GM18867 (cell line): ENCODE results near the gene TMPRSS7.

Experiments used
- ATAC-seq: cut with Tn5 transposase; IDR thresholded peaks from one replicate; pipeline ENCODE4 v1.9.1; 2021; ENCODE audit warnings: mild to moderate bottlenecking, moderate library complexity; ENCODE audit not compliant: unreplicated experiment

The TMPRSS7 gene, protein sequence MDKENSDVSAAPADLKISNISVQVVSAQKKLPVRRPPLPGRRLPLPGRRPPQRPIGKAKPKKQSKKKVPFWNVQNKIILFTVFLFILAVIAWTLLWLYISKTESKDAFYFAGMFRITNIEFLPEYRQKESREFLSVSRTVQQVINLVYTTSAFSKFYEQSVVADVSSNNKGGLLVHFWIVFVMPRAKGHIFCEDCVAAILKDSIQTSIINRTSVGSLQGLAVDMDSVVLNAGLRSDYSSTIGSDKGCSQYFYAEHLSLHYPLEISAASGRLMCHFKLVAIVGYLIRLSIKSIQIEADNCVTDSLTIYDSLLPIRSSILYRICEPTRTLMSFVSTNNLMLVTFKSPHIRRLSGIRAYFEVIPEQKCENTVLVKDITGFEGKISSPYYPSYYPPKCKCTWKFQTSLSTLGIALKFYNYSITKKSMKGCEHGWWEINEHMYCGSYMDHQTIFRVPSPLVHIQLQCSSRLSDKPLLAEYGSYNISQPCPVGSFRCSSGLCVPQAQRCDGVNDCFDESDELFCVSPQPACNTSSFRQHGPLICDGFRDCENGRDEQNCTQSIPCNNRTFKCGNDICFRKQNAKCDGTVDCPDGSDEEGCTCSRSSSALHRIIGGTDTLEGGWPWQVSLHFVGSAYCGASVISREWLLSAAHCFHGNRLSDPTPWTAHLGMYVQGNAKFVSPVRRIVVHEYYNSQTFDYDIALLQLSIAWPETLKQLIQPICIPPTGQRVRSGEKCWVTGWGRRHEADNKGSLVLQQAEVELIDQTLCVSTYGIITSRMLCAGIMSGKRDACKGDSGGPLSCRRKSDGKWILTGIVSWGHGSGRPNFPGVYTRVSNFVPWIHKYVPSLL

GRCh38 chr3:112034436-112034835 is at the start of gene TMPRSS7:
Gene TMPRSS7, plus strand, starts transcription at chr3:112034736. Its CDS starts 110 bp downstream, at chr3:112034846.
- ATAC-seq, result no peak

DNA sequence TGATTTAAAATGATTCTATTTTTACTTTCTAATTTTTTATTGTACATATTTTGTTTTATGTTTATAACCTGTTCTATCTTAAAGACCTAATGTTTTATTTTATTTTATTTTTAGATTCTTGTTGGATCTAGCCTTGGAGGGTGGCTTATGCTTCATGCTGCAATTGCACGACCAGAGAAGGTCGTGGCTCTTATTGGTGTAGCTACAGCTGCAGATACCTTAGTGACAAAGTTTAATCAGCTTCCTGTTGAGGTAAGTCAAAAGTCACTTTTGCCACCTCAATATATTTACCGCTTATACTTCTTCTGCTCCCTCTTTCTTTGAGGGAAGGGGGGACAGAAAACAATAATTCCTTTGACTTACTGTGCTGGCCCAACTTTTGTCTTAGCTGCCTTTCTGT is 47.7 kb upstream of the TMPRSS7 start:
- ATAC-seq, result no peak

DNA sequence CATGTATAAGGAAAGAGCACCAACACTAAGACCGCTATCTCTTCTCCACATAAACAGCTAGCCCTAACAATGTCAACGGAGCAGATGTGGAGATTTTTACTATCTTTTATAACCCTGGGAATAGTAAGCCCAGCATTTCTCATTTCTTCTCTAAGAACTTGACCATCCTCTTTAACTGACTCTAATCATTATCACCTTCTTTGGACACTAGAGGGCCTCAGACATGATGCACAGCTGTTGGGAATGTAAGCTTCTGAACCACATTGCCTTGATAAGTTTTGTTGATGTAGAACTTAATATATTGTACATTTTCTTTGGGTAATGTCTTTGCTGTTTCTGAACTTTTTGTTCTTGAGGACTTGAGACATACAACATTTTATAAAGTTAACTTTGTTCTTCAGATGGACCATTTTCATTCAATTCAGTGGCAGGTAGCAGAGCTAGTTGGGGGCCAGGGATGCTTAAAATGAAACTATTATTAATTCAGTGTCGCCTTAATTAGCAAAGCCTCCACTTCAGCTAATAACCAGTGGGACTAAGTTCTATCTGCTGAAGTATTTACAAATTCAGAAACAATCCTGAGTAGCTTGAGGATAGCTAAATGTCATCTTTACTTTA is 45.4 kb upstream of the TMPRSS7 start:
- peak; percentile 98 for ATAC-seq

GRCh38 chr3:111993038-111993437 is 41.5 kb upstream of the TMPRSS7 start:
- no peak for ATAC-seq

DNA sequence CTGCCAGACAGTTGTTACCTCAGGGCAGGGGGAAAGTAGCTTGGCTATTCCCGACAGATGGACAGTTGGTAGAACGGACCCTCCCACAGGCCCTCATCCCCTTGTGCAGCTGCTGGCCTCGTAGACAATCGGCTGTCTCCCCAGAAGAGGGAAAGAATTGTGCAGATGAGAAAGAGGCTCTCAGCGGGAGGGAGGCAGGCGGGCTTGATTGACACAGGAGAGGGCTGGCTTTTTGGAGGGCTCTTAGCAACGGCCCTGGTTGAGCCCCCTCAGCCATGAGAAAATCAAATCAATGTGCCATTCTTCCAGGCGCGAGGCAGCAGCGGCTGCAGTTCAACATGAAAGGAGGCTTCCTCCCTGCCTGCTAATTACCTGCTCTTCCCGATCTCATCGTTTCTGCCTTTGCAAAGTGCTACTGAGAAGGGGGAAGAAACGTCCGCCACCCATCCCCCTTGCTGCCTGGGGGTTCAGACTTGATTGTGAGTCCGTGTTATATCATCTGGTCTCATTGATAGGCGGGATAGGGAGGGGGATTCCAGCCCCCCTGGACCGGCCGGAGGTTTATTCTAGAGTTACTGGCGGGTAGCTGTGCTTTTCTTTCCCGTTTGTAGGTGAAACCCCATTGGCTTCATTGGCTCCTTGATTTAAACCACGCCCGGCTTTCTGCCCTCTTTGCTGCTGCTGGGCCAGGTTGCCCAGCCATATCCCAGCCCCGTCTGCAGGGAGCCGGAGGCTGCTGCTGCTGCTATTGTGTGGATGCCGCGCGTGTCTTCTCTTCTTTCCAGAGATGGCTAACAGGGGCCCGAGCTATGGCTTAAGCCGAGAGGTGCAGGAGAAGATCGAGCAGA is 35.7 kb upstream of the TMPRSS7 start, which contains the start of gene TAGLN3:
TAGLN3 (plus strand) TSS at position 287 of the 848 bp plus-strand sequence; CDS start at position 788, 501 bp downstream.
- no peak for ATAC-seq

- ATAC-seq, result no peak
These were observed 34.8 kb upstream of the TMPRSS7 start for GRCh38 chr3:111999484-112000324.

DNA sequence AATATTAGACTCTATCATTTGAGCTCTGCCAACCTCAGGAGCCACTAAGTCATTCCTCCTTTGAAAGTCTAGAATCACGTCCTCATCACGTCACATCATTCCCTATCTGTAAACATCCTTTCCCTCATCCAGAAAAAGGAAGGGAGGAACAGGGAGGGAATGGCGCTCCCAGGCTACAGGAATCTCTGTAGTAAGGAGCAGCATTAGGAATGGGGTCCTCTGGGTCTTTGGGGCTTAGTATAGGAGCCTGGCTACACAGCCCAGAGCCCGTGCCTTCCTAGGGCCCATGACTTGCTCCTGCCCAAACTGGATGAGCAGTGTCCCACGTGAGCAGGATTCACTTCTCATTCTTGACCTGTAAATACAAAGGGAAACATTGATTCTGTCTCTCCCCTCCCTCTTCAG is 34.2 kb upstream of the TMPRSS7 start:
- ATAC-seq, result no peak

DNA sequence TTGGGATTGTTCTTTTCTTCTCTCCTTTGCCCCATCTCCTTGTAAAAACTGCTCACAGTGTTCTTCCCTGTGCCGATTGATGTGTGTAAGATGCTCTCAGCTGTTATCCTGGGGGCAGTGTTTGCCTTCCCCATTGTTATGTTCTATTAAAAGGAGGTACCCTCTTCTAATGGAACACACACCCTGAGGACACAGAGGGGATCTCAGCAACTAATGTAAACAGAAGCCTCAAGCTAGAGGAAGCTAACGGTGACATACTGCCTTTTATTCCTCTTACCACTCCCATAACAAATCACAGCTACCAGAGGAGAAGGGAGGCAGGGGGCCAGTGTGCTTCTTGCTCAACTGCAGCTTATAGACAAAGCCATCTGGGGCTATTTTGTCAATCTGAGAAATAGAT is 33.6 kb upstream of the TMPRSS7 start:
- ATAC-seq, result no peak

GRCh38 chr3:112001526-112001925 is 33.0 kb upstream of the TMPRSS7 start:
- no peak for ATAC-seq

DNA sequence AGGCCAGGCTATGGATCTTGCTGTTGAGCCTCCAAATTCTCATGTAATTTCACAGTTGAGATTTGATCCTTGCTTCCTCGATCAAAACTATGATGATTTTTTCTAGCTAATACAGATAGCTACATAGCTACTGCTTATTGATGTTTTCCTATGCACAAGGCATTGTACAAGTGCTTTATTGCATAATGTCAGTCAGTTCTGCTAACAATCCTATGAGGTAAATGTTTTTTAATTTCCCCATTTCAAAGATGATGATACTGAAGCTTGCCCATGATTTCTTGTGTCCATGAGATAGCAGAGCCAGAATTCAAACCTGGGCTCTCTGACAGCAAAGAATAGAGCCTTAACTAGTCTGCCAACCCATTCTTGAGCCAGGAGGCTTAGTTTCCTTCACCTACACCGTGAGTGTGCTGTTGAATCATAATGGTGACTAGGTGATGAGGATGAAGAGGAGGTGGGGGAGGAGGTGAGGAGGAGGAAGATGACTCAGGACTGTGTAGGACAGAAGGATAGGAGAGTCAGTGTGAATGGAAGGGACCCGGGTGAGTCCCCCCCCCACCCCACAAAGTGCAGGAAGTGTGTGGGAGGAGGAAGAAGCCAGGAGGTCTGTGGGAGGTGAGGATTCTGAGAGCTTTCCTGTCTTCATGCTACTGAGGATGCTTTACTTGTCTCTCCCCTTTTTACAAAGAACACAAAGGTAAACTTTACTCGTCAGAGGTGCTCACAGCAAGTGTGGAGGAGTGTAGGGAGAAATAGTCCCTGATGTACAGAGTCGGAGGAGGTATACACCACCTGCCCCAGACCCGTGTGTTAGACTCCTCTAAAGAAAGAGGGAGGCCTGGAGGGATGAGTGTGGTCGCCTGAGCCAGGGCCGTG is 32.2 kb upstream of the TMPRSS7 start:
- no peak for ATAC-seq

GRCh38 chr3:112003321-112004080 is 31.0 kb upstream of the TMPRSS7 start:
- no peak for ATAC-seq

GRCh38 chr3:112004187-112004586 is 30.3 kb upstream of the TMPRSS7 start:
- no peak for ATAC-seq

- ATAC-seq, result no peak
These were observed 29.9 kb upstream of the TMPRSS7 start for GRCh38 chr3:112004669-112005068.

DNA sequence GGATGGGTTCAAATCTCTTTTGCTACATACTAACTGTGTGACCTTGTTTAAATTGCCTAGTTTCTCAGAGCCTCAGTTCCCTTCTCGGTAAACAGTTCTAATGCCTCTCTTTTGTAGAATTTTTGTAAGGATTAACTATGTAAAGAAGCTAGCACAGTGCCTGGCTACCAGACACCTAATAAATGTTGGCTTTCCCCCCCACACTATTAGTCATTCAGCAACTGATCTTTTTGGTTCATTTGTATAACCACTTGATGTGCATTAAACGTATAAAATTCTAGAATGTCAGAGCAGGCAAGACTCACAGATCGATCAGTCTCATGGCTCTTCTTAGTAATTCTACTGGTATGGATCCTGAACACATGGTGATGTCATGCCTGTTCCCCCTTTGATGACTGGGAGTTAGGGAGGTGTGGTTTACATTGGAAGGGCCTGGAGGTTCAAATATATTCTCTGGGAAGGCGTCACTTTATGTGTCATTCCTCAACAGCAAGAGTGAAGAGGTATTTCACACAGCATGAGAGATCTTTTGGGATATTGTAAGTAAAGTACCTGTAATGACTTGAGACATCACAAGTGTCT is 29.4 kb upstream of the TMPRSS7 start:
- ATAC-seq, result no peak

DNA sequence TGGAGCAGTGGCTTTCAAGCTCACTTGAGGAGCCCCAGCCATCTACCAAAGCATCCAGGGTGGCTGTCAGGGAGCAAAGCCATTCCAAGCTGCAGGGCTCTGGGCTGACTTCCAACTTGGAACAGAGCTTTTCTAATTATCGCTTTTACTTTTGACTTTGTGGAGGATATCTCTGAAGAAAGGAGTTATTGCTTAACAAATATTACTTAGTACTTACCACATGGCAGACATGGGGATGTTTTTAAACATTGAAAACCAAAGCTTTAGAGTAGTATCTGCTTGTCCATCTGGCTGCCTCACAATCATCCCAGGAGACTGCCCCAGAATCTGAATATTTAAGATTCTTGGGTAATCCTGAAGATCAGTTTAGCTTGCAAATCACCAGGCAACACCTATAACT is 26.9 kb upstream of the TMPRSS7 start:
- ATAC-seq, result no peak

DNA sequence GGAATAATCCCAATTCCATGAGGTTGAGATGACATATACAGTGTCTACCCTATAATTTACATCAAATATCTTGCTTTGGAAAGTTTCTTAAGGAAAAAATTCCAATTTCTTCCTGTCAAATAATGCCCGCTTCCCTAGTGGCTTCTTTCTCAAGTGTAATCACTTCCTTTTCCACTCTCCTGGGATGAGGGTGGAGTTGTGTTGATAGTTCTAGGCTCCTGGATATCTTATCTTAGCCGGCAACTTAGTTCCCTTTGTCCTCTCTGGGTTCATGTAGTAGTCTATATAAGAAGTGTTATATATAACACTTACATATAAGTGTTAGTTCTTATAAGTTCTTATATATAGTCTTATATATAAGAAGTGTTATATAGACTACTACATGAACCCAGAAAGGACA is 24.9 kb upstream of the TMPRSS7 start:
- no peak for ATAC-seq

DNA sequence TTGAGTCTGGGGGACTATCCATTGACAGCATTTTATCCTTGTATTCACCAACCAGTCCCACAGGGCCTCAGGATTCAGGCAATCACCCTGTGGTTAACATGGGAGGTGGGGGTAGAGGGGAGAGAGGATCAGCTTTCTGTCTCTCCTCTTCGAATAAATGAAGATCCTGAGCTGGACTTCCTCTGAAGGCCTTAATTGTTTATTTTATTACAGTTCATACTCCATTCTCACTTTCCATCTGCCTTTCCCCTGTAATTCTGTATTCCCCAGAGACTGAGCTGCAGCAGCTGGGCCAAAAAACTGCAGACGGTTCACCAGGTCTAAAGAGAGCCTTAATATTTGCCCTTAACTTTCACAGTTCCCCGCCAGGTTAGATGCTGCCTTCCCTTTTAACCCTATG is 23.9 kb upstream of the TMPRSS7 start:
- ATAC-seq, result no peak
